Right atrium auricular region (tissue), 2 donors: ENCODE measurements around the gene IWS1. TPM values are rescaled to one million over a fixed set of nuclear protein-coding genes. Genes with fewer than 3 reads are reported as not detected.

ENCODE experiments used
- DNase-seq: peaks from one replicate; pipeline ENCODE4 v3.0.0-alpha.2; 2019; ENCODE audit warnings: low spot score
- H3K27ac ChIP-seq, 2 donors: fragments of 200-600 bp; sonication (generic); 1 replicate in 1 of 2; 2 replicates in 1 of 2; pipeline ENCODE4 v1.5.1; 2016 to 2019
- H3K27me3 ChIP-seq, 2 donors: fragments of 200-600 bp; sonication (generic); one replicate each; pipeline versions ENCODE4 v1.5.1 to v1.6.0; 2017 to 2019
- H3K36me3 ChIP-seq: fragments of 200-600 bp; sonication (generic); one replicate; pipeline ENCODE4 v1.5.1; 2016
- H3K4me1 ChIP-seq, 2 donors: fragments of 200-600 bp; sonication (generic); one replicate each; pipeline versions ENCODE4 v1.5.1 to v1.6.0; 2017 to 2019
- H3K4me3 ChIP-seq, 2 donors: fragments of 200-600 bp; sonication (generic); 1 replicate in 1 of 2; 2 replicates in 1 of 2; pipeline ENCODE4 v1.5.1; 2017 to 2019; ENCODE audit warnings: mild to moderate bottlenecking in 1 of 2, moderate library complexity in 1 of 2
- H3K9me3 ChIP-seq, 2 donors: fragments of 200-600 bp; sonication (generic); one replicate each; pipeline ENCODE4 v1.5.1; 2019
- total RNA-seq, 2 donors: library from RNA; depleted of rRNA; stranded (reverse); fragments of >200 nt; gene quantifications; one replicate each; pipeline ENCODE4 v1.1.0, GENCODE V29; 2016
- TF ChIP-seq, protein P1 (sequence below), 2 donors: fragments of 200-600 bp; sonication (generic); IDR thresholded peaks; one replicate each; pipeline ENCODE4 v1.5.1; 2019; ENCODE audit warnings: antibody characterized with exemption in 2 of 2

Gene IWS1
- total RNA-seq, 2 donors from 2014 or later, result 43.3 to 46.4 TPM

DNA sequence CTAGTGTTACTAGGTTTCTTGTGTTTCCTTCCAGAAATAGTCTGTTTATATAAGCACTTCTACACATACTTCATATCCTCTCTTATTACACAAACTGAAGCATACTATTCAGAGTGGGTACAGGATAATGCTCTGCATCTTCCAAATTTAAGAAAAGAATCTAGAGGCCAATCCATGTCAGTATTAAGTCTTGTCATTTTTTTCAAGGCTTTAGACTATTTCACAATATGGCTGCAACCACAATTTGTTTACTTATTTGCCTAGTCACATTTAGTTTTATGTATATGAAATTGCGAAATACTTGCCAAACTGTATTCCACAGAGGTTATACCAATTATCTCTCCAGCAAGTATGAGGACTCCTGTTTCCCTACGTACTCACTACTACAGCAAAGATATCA, 27.9 kb downstream of the IWS1 start:
- Histone ChIP-seq H3K27me3 (no peaks in the 10 kb centered on the region), H3K9me3 (no peaks in the 10 kb centered on the region), H3K36me3 (peaks cover 81% of the 10 kb centered on the region), H3K4me3 (no peak overlapping the region), H3K27ac (no peak overlapping the region), H3K4me1 (no peaks in the 10 kb centered on the region)
- DNase-seq, result no peak
- TF ChIP-seq, protein P1, sequence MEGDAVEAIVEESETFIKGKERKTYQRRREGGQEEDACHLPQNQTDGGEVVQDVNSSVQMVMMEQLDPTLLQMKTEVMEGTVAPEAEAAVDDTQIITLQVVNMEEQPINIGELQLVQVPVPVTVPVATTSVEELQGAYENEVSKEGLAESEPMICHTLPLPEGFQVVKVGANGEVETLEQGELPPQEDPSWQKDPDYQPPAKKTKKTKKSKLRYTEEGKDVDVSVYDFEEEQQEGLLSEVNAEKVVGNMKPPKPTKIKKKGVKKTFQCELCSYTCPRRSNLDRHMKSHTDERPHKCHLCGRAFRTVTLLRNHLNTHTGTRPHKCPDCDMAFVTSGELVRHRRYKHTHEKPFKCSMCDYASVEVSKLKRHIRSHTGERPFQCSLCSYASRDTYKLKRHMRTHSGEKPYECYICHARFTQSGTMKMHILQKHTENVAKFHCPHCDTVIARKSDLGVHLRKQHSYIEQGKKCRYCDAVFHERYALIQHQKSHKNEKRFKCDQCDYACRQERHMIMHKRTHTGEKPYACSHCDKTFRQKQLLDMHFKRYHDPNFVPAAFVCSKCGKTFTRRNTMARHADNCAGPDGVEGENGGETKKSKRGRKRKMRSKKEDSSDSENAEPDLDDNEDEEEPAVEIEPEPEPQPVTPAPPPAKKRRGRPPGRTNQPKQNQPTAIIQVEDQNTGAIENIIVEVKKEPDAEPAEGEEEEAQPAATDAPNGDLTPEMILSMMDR (IDR thresholded peaks at IDR 0.05), result no peak

DNA sequence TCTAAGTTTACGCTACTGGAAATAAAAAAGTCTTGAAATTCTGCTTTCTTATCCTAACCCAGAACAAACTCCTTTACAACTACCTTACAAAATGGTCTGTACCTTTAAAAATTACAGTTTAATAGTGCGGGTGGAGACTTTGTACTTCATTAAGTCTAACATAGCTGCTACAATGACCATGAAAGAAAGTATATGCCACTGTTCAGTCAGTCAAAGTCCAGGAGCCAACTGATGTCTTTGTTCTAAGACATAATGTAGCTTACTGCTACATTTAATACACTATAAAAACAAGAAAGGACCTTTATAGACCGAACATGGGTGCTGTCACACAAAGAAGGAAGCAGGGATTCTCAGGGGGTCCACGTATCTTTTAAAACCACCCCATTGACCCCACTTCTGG, 36.0 kb downstream of the IWS1 start:
- DNase-seq, result no peak
- no peaks in the 10 kb centered on the region for H3K27me3 ChIP-seq
- peaks cover 88% of the 10 kb centered on the region for H3K36me3 ChIP-seq
- H3K27ac ChIP-seq, result no peak overlapping the region
- H3K9me3 ChIP-seq, result no peaks in the 10 kb centered on the region
- TF ChIP-seq, protein P1 (IDR thresholded peaks at IDR 0.05), result no peak
- H3K4me3 ChIP-seq, result no peak overlapping the region
- H3K4me1 ChIP-seq, result no peaks in the 10 kb centered on the region

DNA sequence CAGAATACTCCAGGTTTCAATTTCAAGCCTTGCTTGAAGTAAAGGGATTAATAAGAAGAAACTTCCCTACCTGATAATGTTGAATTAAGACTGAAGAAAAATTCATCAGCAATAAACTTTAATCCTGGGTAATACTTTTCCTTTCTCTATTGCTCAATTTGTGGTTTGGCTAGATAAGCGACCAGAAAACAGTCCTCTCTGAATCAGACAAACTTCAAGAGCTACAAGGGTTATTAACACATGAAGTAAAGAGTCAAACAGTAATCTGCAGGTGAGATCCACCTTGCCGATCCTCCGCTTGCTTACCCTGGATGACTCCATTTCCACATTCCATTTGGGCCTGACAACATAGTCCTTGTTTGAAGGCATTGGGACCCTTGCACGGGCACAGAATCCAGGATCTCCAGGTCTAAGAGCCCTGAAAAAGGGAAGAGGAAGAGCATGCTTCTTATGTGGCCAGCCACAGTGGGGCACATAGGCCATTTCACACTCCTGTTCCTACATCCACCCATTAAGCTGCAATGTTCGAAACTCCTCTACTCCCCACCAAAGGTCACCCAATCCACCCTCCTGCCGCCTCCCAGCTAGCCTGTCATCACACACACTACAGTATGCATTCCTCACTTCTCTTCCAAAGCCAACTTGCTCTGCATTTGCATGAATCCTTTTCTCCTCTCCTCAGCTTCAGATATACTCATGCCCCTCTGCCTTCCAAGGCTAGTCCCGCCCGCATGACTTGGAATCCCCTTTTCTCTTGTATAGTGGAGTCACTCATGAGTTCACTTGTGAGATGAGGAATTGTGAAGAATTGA, 39.8 kb downstream of the IWS1 start:
- Histone ChIP-seq H3K36me3 (peaks cover 88% of the 10 kb centered on the region), H3K27me3 (no peaks in the 10 kb centered on the region), H3K4me3 (no peak overlapping the region), H3K9me3 (no peaks in the 10 kb centered on the region), H3K27ac (no peak overlapping the region), H3K4me1 (no peaks in the 10 kb centered on the region)
- DNase-seq, result no peak
- TF ChIP-seq, protein P1 (IDR thresholded peaks at IDR 0.05), result no peak

DNA sequence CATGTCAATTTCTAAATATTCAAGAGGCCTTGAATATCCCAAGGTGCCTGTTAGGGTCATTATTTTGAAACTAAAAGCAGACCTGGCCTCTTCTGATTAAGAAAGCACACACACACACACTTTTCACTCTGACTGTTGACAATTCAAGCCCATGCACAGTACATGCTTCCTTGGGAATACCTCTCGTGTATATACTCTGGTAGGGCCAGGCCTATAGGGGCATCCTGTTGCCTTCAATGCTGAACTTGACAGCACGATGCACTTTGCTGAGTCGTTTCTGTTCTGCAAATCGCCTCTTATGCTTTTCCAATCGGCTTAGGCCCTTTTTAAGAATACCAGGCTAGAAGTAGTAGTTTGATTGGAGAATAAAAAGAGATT, 40.6 kb downstream of the IWS1 start:
- Histone ChIP-seq H3K4me1 (no peaks in the 10 kb centered on the region), H3K36me3 (peaks cover 90% of the 10 kb centered on the region), H3K9me3 (no peaks in the 10 kb centered on the region), H3K27ac (no peak overlapping the region), H3K27me3 (no peaks in the 10 kb centered on the region), H3K4me3 (no peak overlapping the region)
- DNase-seq, result no peak
- TF ChIP-seq, protein P1 (IDR thresholded peaks at IDR 0.05), result no peak

DNA sequence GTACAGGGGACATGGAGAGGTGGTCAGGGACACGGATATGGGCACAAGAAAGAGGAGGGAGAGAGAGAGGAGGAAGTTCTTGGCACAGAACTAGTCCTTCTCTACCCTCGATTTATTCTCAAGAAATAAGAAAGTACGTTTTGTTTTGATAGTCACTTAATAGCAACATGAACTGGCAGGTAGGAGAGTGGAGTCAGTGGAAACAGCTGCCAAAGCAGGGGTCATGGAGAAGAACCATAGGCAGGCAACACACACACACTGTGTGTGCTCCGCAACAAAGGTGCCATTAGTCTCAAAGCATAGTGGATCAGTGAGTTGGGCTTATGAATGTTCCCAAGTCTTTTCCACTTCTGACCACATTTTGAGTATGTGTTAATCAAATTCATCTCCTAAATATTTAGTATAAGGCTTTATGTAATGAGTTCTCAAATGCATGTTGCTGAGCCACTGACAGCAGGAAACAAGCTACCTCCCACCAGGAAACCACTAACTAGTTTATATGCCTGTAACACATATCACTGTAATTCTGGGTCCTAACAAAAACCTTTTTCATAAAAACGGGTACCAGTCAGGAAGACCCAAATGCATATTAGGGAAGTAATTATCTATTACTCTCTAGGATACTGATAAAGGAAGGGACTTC, 41.1 kb downstream of the IWS1 start:
- TF ChIP-seq, protein P1 (IDR thresholded peaks at IDR 0.05), result no peak
- H3K27me3 ChIP-seq, result no peaks in the 10 kb centered on the region
- no peak overlapping the region for H3K4me3 ChIP-seq
- H3K36me3 ChIP-seq, result peaks cover 94% of the 10 kb centered on the region
- no peaks in the 10 kb centered on the region for H3K9me3 ChIP-seq
- H3K4me1 ChIP-seq, result no peaks in the 10 kb centered on the region
- no peak overlapping the region for H3K27ac ChIP-seq
- no peak for DNase-seq
